Neural cell (in vitro differentiated cells): Measurements from ENCODE around the gene TNFRSF13B. TPM values are rescaled to one million over a fixed set of nuclear protein-coding genes. Genes with fewer than 3 reads are reported as not detected.

ENCODE experiments used
- H2AFZ ChIP-seq: fragments of 200-600, 300-800 bp; sonication (generic), shearing (Covaris generic); 2 replicates; pipeline ENCODE4 v1.6.0; 2014; ENCODE audit warnings: low read depth, mild to moderate bottlenecking, antibody characterized with exemption, low read length, moderate library complexity
- H3F3A ChIP-seq: fragments of 200-600 bp; shearing (Covaris generic); 2 replicates; pipeline ENCODE4 v1.6.1; 2016; ENCODE audit warnings: mild to moderate bottlenecking, moderate library complexity, mixed read lengths, antibody characterized with exemption, low read length; ENCODE audit not compliant: insufficient read depth, poor library complexity, severe bottlenecking
- H3K27ac ChIP-seq: fragments of 200-600, 300-800 bp; sonication (generic), shearing (Covaris generic); 2 replicates; pipeline ENCODE4 v1.5.1; 2014; ENCODE audit warnings: mild to moderate bottlenecking, low read length, moderate library complexity
- H3K27me3 ChIP-seq: fragments of 300-800, 200-600 bp; sonication (generic), shearing (Covaris generic); 2 replicates; pipeline ENCODE4 v1.6.0; 2014; ENCODE audit warnings: mild to moderate bottlenecking, low read depth, low read length, moderate library complexity; ENCODE audit not compliant: insufficient read depth
- H3K36me3 ChIP-seq: fragments of 300-800, 200-600 bp; sonication (generic), shearing (Covaris generic); 2 replicates; pipeline ENCODE4 v1.5.1; 2014; ENCODE audit warnings: mild to moderate bottlenecking, antibody characterized with exemption, low read length, moderate library complexity; ENCODE audit not compliant: insufficient read depth
- H3K4me2 ChIP-seq: fragments of 300-800, 200-600 bp; sonication (generic), shearing (Covaris generic); 2 replicates; pipeline ENCODE4 v1.6.0; 2014; ENCODE audit warnings: mild to moderate bottlenecking, low read length
- H3K4me3 ChIP-seq: fragments of 300-800, 200-600 bp; sonication (generic), shearing (Covaris generic); 2 replicates; pipeline ENCODE4 v1.5.1; 2014; ENCODE audit warnings: mild to moderate bottlenecking, low read length, moderate library complexity
- H3K79me2 ChIP-seq: fragments of 200-600 bp; shearing (Covaris generic); replicated peaks from 2 replicates; pipeline ENCODE4 v1.6.0; 2014; ENCODE audit warnings: mild to moderate bottlenecking, low read length, moderate library complexity; ENCODE audit not compliant: insufficient read depth
- H3K9ac ChIP-seq: fragments of 300-800, 200-600 bp; sonication (generic), shearing (Covaris generic); 2 replicates; pipeline ENCODE4 v1.6.1; 2016; ENCODE audit warnings: mild to moderate bottlenecking, low read length, mixed read lengths
- H3K9me2 ChIP-seq: fragments of 200-600 bp; shearing (Covaris generic); 2 replicates; pipeline ENCODE4 v1.6.1; 2016; ENCODE audit warnings: mild to moderate bottlenecking, low read length, mixed read lengths; ENCODE audit not compliant: insufficient read depth
- H3K9me3 ChIP-seq: fragments of 200-600, 300-800 bp; sonication (generic), shearing (Covaris generic); 2 replicates; pipeline ENCODE4 v1.6.1; 2016; ENCODE audit warnings: mild to moderate bottlenecking, mixed run types, low read length, moderate library complexity, mixed read lengths
- H4K20me1 ChIP-seq: fragments of 200-600 bp; shearing (Covaris generic); 2 replicates; pipeline ENCODE4 v1.6.1; 2016; ENCODE audit warnings: mild to moderate bottlenecking, mixed run types; ENCODE audit not compliant: insufficient read depth
- EP300 ChIP-seq: fragments of 450-650 bp; conservative IDR thresholded peaks from 2 replicates; pipeline ENCODE4 v1.6.1; 2014; ENCODE audit warnings: antibody characterized with exemption, mild to moderate bottlenecking, moderate library complexity; ENCODE audit not compliant: poor library complexity, severe bottlenecking
- EZH2 ChIP-seq: fragments of 200-600, 300-800 bp; shearing (Covaris generic), sonication (generic); IDR thresholded peaks from 2 replicates; pipeline ENCODE4 v1.6.1; 2014; ENCODE audit warnings: antibody characterized with exemption, low read length, borderline replicate concordance, mild to moderate bottlenecking; ENCODE audit not compliant: insufficient read depth, poor library complexity, severe bottlenecking
- MXI1 ChIP-seq: fragments of 450-650 bp; conservative IDR thresholded peaks from 2 replicates; pipeline ENCODE4 v1.6.1; 2014; ENCODE audit warnings: antibody characterized with exemption, mild to moderate bottlenecking; ENCODE audit not compliant: poor library complexity, severe bottlenecking
- POLR2AphosphoS5 ChIP-seq: IDR thresholded peaks from 2 replicates; pipeline ENCODE4 v1.6.1; 2012
- RAD21 ChIP-seq: fragments of 450-650 bp; conservative IDR thresholded peaks from 2 replicates; pipeline ENCODE4 v1.6.1; 2014; ENCODE audit warnings: antibody characterized with exemption, mild to moderate bottlenecking, moderate library complexity
- REST ChIP-seq: IDR thresholded peaks from 2 replicates; pipeline ENCODE4 v1.6.1; 2012; ENCODE audit warnings: borderline replicate concordance
- SMC3 ChIP-seq: fragments of 450-650 bp; conservative IDR thresholded peaks from 2 replicates; pipeline ENCODE4 v1.6.1; 2014; ENCODE audit warnings: antibody characterized with exemption, mild to moderate bottlenecking, moderate library complexity; ENCODE audit not compliant: poor library complexity
- TAF1 ChIP-seq: IDR thresholded peaks from 2 replicates; pipeline ENCODE4 v1.6.1; 2012; ENCODE audit warnings: low read depth
- polyA plus RNA-seq: library from polyadenylated mRNA; depleted of rRNA; stranded (reverse); fragments of >200 nt; gene quantifications from 2 replicates; pipeline ENCODE4 v1.2.3, GENCODE V29; 2014
- TF ChIP-seq, protein P1 (sequence below): fragments of 450-650 bp; IDR thresholded peaks from 2 replicates; pipeline ENCODE4 v1.5.1; 2014; ENCODE audit warnings: antibody characterized with exemption, mild to moderate bottlenecking, moderate library complexity; ENCODE audit not compliant: poor library complexity, severe bottlenecking

TNFRSF13B gene
- polyA plus RNA-seq, 1 donor from 2014 or later, result not detected

GRCh38 chr17:16923904-16924695 is 47.8 kb downstream of the TNFRSF13B start (continued):
- TF ChIP-seq, protein P1, sequence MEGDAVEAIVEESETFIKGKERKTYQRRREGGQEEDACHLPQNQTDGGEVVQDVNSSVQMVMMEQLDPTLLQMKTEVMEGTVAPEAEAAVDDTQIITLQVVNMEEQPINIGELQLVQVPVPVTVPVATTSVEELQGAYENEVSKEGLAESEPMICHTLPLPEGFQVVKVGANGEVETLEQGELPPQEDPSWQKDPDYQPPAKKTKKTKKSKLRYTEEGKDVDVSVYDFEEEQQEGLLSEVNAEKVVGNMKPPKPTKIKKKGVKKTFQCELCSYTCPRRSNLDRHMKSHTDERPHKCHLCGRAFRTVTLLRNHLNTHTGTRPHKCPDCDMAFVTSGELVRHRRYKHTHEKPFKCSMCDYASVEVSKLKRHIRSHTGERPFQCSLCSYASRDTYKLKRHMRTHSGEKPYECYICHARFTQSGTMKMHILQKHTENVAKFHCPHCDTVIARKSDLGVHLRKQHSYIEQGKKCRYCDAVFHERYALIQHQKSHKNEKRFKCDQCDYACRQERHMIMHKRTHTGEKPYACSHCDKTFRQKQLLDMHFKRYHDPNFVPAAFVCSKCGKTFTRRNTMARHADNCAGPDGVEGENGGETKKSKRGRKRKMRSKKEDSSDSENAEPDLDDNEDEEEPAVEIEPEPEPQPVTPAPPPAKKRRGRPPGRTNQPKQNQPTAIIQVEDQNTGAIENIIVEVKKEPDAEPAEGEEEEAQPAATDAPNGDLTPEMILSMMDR, result no peak

GRCh38 chr17:16923097-16923903 is 48.6 kb downstream of the TNFRSF13B start:
- Histone ChIP-seq H2AFZ (no peak overlapping the region), H3K4me2 (no peak overlapping the region), H3K36me3 (no peaks in the 10 kb centered on the region), H3K4me3 (no peak overlapping the region), H3K9me2 (no peaks in the 10 kb centered on the region), H3F3A (no peaks in the 10 kb centered on the region), H3K27ac (no peak overlapping the region), H3K27me3 (no peaks in the 10 kb centered on the region), H3K9ac (no peak overlapping the region), H3K9me3 (no peaks in the 10 kb centered on the region), H3K79me2 (no peaks in the 10 kb centered on the region), H4K20me1 (no peaks in the 10 kb centered on the region)
- TF ChIP-seq SMC3 (no peak), EP300 (no peak), MXI1 (no peak)
- TF ChIP-seq, protein P1, result no peak

DNA sequence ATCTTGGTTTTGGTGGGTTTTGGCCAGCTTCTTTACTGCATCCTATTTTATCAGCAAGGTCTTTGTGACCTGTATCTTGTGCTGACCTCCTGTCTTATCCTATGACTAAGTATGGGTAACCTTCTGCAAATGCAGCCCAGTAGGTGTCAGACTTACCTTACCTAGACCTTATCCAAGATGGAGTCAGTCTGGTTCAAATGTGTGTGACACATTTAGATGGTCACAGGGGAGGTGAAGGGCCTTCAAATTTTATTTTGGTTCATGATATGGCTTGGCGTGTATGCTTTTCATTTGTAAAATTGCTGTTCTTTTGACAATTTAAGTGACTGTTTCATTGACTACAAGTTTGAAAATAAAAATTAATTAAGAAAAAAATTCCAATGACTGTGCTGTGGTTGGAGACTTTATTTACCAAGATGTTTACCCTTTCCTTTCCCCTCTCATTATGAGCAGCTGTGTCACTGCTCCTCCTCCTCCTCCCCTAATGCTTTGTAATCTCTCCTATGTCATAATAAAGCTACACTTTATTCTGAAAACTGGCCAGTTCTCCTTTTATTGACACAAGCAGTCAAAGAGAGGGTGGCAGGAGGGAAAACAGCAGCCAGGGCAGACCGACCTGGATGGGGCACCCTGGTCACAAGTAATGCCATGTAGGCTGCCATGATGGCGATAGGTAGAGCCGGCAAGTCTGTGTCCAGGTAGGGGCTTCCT is 49.4 kb downstream of the TNFRSF13B start:
- no peak overlapping the region for H3K27ac ChIP-seq
- no peaks in the 10 kb centered on the region for H3K9me2 ChIP-seq
- H3F3A ChIP-seq, result no peaks in the 10 kb centered on the region
- H3K9me3 ChIP-seq, result no peaks in the 10 kb centered on the region
- no peak overlapping the region for H2AFZ ChIP-seq
- H3K79me2 ChIP-seq, result no peaks in the 10 kb centered on the region
- no peaks in the 10 kb centered on the region for H3K36me3 ChIP-seq
- no peak overlapping the region for H3K9ac ChIP-seq
- no peak overlapping the region for H3K4me3 ChIP-seq
- no peak for TF ChIP-seq SMC3
- TF ChIP-seq POLR2AphosphoS5, result no peak
- TF ChIP-seq REST, result no peak
- TF ChIP-seq EZH2, result no peak
- TF ChIP-seq TAF1, result no peak
- TF ChIP-seq EP300, result no peak
- TF ChIP-seq, protein P1, result no peak
- TF ChIP-seq RAD21, result no peak
- TF ChIP-seq MXI1, result no peak
- no peak overlapping the region for H3K4me2 ChIP-seq
- no peaks in the 10 kb centered on the region for H4K20me1 ChIP-seq
- H3K27me3 ChIP-seq, result no peaks in the 10 kb centered on the region
